Upper lobe of left lung (tissue), 4 donors: ENCODE data around the gene CARD11.

Experiments
- EP300 ChIP-seq, 4 donors: sonication (generic); formaldehyde crosslinking; IDR thresholded peaks; one replicate each; pipeline ENCODE4 v1.5.1; 2017; ENCODE audit warnings: antibody characterized with exemption in 4 of 4, control low read depth in 2 of 4
- TF ChIP-seq, protein P1 (sequence below), 6 experiments: fragments of 450-650 bp in 4 of 6; fragments of 200-600 bp in 2 of 6; sonication (generic) in 2 of 6; IDR thresholded peaks; one replicate each; pipeline ENCODE4 v1.5.1; 2016 to 2019; ENCODE audit warnings: antibody characterized with exemption in 6 of 6

DNA sequence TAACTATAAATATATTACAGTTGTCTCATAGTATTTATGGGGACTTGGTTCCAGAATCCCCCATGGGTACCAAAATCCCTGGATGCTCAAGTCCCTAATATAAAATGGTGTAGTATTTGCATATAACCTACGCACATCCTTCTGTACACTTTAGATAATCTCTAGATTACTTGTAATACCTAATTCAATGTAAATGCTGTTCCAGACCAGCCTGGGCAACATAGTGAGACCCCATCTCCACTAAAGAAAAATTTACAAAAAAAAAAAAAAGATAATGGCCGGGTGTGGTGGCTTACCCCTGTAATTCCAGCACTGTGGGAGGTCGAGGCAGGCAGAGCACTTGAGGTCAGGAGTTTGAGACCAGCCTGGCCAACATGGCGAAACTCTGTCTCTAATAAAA is 182.2 kb downstream of the CARD11 start:
- TF ChIP-seq EP300 (IDR thresholded peaks at IDR 0.05): no peak
- TF ChIP-seq, protein P1, sequence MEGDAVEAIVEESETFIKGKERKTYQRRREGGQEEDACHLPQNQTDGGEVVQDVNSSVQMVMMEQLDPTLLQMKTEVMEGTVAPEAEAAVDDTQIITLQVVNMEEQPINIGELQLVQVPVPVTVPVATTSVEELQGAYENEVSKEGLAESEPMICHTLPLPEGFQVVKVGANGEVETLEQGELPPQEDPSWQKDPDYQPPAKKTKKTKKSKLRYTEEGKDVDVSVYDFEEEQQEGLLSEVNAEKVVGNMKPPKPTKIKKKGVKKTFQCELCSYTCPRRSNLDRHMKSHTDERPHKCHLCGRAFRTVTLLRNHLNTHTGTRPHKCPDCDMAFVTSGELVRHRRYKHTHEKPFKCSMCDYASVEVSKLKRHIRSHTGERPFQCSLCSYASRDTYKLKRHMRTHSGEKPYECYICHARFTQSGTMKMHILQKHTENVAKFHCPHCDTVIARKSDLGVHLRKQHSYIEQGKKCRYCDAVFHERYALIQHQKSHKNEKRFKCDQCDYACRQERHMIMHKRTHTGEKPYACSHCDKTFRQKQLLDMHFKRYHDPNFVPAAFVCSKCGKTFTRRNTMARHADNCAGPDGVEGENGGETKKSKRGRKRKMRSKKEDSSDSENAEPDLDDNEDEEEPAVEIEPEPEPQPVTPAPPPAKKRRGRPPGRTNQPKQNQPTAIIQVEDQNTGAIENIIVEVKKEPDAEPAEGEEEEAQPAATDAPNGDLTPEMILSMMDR (IDR thresholded peaks at IDR 0.05): no peak
